Neural crest cell (in vitro differentiated cells): ENCODE measurements around the gene XRN2. TPM values are rescaled to one million over a fixed set of nuclear protein-coding genes. Genes with fewer than 3 reads are reported as not detected.

Source experiments
- DNase-seq: peaks from one replicate; pipeline ENCODE4 v3.0.0; 2021; ENCODE audit warnings: low read depth, mixed read lengths, low spot score
- H3K27ac Mint-ChIP-seq: one replicate; pipeline ENCODE4 v1.8.0; 2021; ENCODE audit warnings: mild to moderate bottlenecking, mixed read lengths; ENCODE audit not compliant: unreplicated experiment
- H3K27me3 Mint-ChIP-seq: 2 replicates; pipeline ENCODE4 v1.8.0; 2021; ENCODE audit warnings: low read depth, mild to moderate bottlenecking, mixed read lengths
- H3K36me3 Mint-ChIP-seq: 2 replicates; pipeline ENCODE4 v1.8.0; 2021; ENCODE audit warnings: low read depth, mild to moderate bottlenecking, mixed read lengths
- H3K4me1 Mint-ChIP-seq: 2 replicates; pipeline ENCODE4 v1.8.0; 2021; ENCODE audit warnings: mixed read lengths
- H3K4me3 Mint-ChIP-seq: one replicate; pipeline ENCODE4 v1.8.0; 2021; ENCODE audit warnings: mild to moderate bottlenecking, mixed read lengths
- H3K9me3 Mint-ChIP-seq: 2 replicates; pipeline ENCODE4 v1.8.0; 2021; ENCODE audit warnings: mixed read lengths
- CTCF ChIP-seq: fragments of 200-600 bp; sonication (generic); conservative IDR thresholded peaks from 2 replicates; pipeline ENCODE4 v1.5.0; 2021; ENCODE audit warnings: antibody characterized with exemption, mild to moderate bottlenecking
- total RNA-seq: library from RNA; stranded (reverse); gene quantifications from 2 replicates; pipeline ENCODE4 v1.2.1, GENCODE V29; 2021

Gene XRN2
- total RNA-seq, 1 donor from 2014 or later, result 101 TPM

GRCh38 chr20:21430020-21430419, 126.9 kb downstream of the XRN2 start:
- H3K27ac Mint-ChIP-seq, result no peak overlapping the region
- H3K4me3 Mint-ChIP-seq, result no peak overlapping the region
- no peak for TF ChIP-seq CTCF
- no peak for DNase-seq
- peaks cover 28% of the 10 kb centered on the region for H3K27me3 Mint-ChIP-seq
- H3K9me3 Mint-ChIP-seq, result peaks cover 4% of the 10 kb centered on the region
- peaks cover under 1% of the 10 kb centered on the region for H3K36me3 Mint-ChIP-seq
- H3K4me1 Mint-ChIP-seq, result no peaks in the 10 kb centered on the region

GRCh38 chr20:21432911-21433310, 129.8 kb downstream of the XRN2 start:
- DNase-seq, result no peak
- H3K27ac Mint-ChIP-seq, result no peak overlapping the region
- H3K9me3 Mint-ChIP-seq, result peaks cover 2% of the 10 kb centered on the region
- TF ChIP-seq CTCF, result no peak
- peaks cover 20% of the 10 kb centered on the region for H3K27me3 Mint-ChIP-seq
- no peak overlapping the region for H3K4me3 Mint-ChIP-seq
- H3K4me1 Mint-ChIP-seq, result peaks cover 16% of the 10 kb centered on the region
- no peaks in the 10 kb centered on the region for H3K36me3 Mint-ChIP-seq

GRCh38 chr20:21433329-21433890, 130.3 kb downstream of the XRN2 start:
- no peak overlapping the region for H3K27ac Mint-ChIP-seq
- H3K27me3 Mint-ChIP-seq, result peaks cover 17% of the 10 kb centered on the region
- peaks cover 16% of the 10 kb centered on the region for H3K4me1 Mint-ChIP-seq

GRCh38 chr20:21435576-21435975, 132.4 kb downstream of the XRN2 start:
- no peak overlapping the region for H3K4me3 Mint-ChIP-seq
- H3K9me3 Mint-ChIP-seq, result peaks cover 2% of the 10 kb centered on the region
- H3K27me3 Mint-ChIP-seq, result peaks cover 20% of the 10 kb centered on the region
- no peak for DNase-seq
- no peak overlapping the region for H3K27ac Mint-ChIP-seq
- H3K36me3 Mint-ChIP-seq, result no peaks in the 10 kb centered on the region
- H3K4me1 Mint-ChIP-seq, result peaks cover 16% of the 10 kb centered on the region
- TF ChIP-seq CTCF, result no peak

More at GRCh38 chr20:21433329-21433890, 130.3 kb downstream of the XRN2 start:
- TF ChIP-seq CTCF, result no peak
- DNase-seq, result no peak
- no peak overlapping the region for H3K4me3 Mint-ChIP-seq
- H3K9me3 Mint-ChIP-seq, result peaks cover 2% of the 10 kb centered on the region
- no peaks in the 10 kb centered on the region for H3K36me3 Mint-ChIP-seq

DNA sequence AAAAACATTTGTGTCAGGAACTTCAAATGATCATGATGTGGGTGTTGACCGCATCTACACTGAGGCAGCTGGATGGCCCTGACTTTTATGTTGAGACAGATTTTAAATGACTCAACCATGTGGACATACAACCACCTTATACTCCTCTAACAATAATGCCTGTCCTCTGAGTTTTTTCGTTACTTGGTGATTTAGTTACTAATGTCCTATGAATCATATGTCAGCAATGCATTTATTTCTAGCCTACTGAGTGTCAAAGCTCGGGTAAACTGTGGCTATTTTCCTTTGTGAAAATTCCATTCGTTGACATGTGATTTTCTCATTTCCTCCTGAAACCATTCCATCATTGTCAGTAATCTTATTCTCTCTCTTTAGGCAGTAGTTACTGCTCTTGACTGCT, 133.1 kb downstream of the XRN2 start:
- H3K36me3 Mint-ChIP-seq, result no peaks in the 10 kb centered on the region
- peaks cover 16% of the 10 kb centered on the region for H3K4me1 Mint-ChIP-seq
- no peak overlapping the region for H3K27ac Mint-ChIP-seq
- H3K9me3 Mint-ChIP-seq, result peaks cover 2% of the 10 kb centered on the region
- peaks cover 23% of the 10 kb centered on the region for H3K27me3 Mint-ChIP-seq
- no peak overlapping the region for H3K4me3 Mint-ChIP-seq
- DNase-seq, result no peak
- TF ChIP-seq CTCF, result no peak
